GM12878 (cell line): Measurements from ENCODE around the gene BTBD19. TPM values are rescaled to one million over a fixed set of nuclear protein-coding genes. Genes with fewer than 3 reads are reported as not detected.

Experiments
- BHLHE40 ChIP-seq, 2 experiments: fragments of 450-650 bp in 1 of 2; IDR thresholded peaks; 2 replicates each; pipeline ENCODE4 v1.6.1; 2011 to 2017; ENCODE audit warnings: low read depth in 2 of 2, borderline replicate concordance in 1 of 2, improper control_type of control experiment in 1 of 2, low read length in 1 of 2, mild to moderate bottlenecking in 1 of 2
- BMI1 ChIP-seq: fragments of 450-650 bp; IDR thresholded peaks from 2 replicates; pipeline ENCODE4 v1.6.1; 2016; ENCODE audit warnings: mild to moderate bottlenecking, moderate library complexity, borderline replicate concordance
- CEBPB ChIP-seq, 2 experiments: fragments of 150-350 bp in 1 of 2; IDR thresholded peaks; 2 replicates each; pipeline ENCODE4 v1.6.1; 2012 to 2014; ENCODE audit warnings: low read depth in 2 of 2, low read length in 2 of 2, borderline replicate concordance in 1 of 2, inconsistent platforms in 1 of 2
- CHD1 ChIP-seq: IDR thresholded peaks from 2 replicates; pipeline ENCODE4 v1.6.1; 2012; ENCODE audit warnings: low read depth, low read length, improper control_type of control experiment
- DPF2 ChIP-seq: fragments of 450-650 bp; IDR thresholded peaks from 2 replicates; pipeline ENCODE4 v1.6.1; 2017; ENCODE audit warnings: mild to moderate bottlenecking
- HDGF ChIP-seq: fragments of 450-650 bp; IDR thresholded peaks from 2 replicates; pipeline ENCODE4 v1.6.1; 2016; ENCODE audit warnings: antibody characterized with exemption
- MEF2A ChIP-seq: IDR thresholded peaks from 2 replicates; pipeline ENCODE4 v1.6.1; 2011; ENCODE audit warnings: low read depth, mild to moderate bottlenecking, low read length, moderate library complexity; ENCODE audit not compliant: insufficient read depth
- MXI1 ChIP-seq: fragments of 150-350 bp; IDR thresholded peaks from 2 replicates; pipeline ENCODE4 v1.6.1; 2011; ENCODE audit warnings: low read depth, mild to moderate bottlenecking, inconsistent platforms, low read length, improper control_type of control experiment
- NFIC ChIP-seq: IDR thresholded peaks from 2 replicates; pipeline ENCODE4 v1.6.1; 2012; ENCODE audit warnings: low read depth, mild to moderate bottlenecking, inconsistent platforms, low read length, moderate library complexity
- NR2F1 ChIP-seq: fragments of 450-650 bp; conservative IDR thresholded peaks from 2 replicates; pipeline ENCODE4 v1.6.1; 2017; ENCODE audit warnings: mild to moderate bottlenecking
- PML ChIP-seq: IDR thresholded peaks from 2 replicates; pipeline ENCODE4 v1.6.1; 2012; ENCODE audit warnings: low read length, inconsistent platforms
- POLR2AphosphoS5 ChIP-seq: IDR thresholded peaks from 2 replicates; pipeline ENCODE4 v1.6.1; 2011; ENCODE audit warnings: mild to moderate bottlenecking, low read length, inconsistent platforms
- RB1 ChIP-seq: fragments of 450-650 bp; formaldehyde crosslinking; IDR thresholded peaks from 2 replicates; pipeline ENCODE4 v1.6.1; 2017; ENCODE audit warnings: mild to moderate bottlenecking, borderline replicate concordance
- RELA ChIP-seq: fragments of 450-650 bp; IDR thresholded peaks from 2 replicates; pipeline ENCODE4 v1.8.0; 2014; ENCODE audit warnings: borderline replicate concordance; ENCODE audit not compliant: partially characterized antibody
- RFX5 ChIP-seq: IDR thresholded peaks from 2 replicates; pipeline ENCODE4 v1.6.1; 2011; ENCODE audit warnings: low read depth, low read length, improper control_type of control experiment
- SIN3A ChIP-seq: IDR thresholded peaks from 2 replicates; pipeline ENCODE4 v1.6.1; 2012; ENCODE audit warnings: low read depth, low read length, improper control_type of control experiment
- SMAD1 ChIP-seq: fragments of 450-650 bp; IDR thresholded peaks from 2 replicates; pipeline ENCODE4 v1.6.1; 2018; ENCODE audit warnings: mild to moderate bottlenecking, low read depth; ENCODE audit not compliant: partially characterized antibody
- SMARCA5 ChIP-seq: fragments of 450-650 bp; IDR thresholded peaks from 2 replicates; pipeline ENCODE4 v1.6.1; 2017; ENCODE audit warnings: mild to moderate bottlenecking
- SMC3 ChIP-seq: IDR thresholded peaks from 2 replicates; pipeline ENCODE4 v1.6.1; 2011; ENCODE audit warnings: low read length, improper control_type of control experiment, borderline replicate concordance
- SRF ChIP-seq, 2 experiments: IDR thresholded peaks; 2 replicates each; pipeline ENCODE4 v1.6.1; 2011; ENCODE audit warnings: low read depth in 2 of 2, low read length in 2 of 2, mild to moderate bottlenecking in 1 of 2, moderate library complexity in 1 of 2
- SUPT20H ChIP-seq: IDR thresholded peaks from 2 replicates; pipeline ENCODE4 v1.6.1; 2011; ENCODE audit warnings: low read depth, mild to moderate bottlenecking, low read length, moderate library complexity, borderline replicate concordance; ENCODE audit not compliant: control insufficient read depth
- TAF1 ChIP-seq: IDR thresholded peaks from 2 replicates; pipeline ENCODE4 v1.6.1; 2011; ENCODE audit warnings: mild to moderate bottlenecking, low read depth, low read length, borderline replicate concordance
- TCF12 ChIP-seq: IDR thresholded peaks from 2 replicates; pipeline ENCODE4 v1.6.1; 2011; ENCODE audit warnings: low read depth, mild to moderate bottlenecking, low read length
- YY1 ChIP-seq: IDR thresholded peaks from 2 replicates; pipeline ENCODE4 v1.6.1; 2011; ENCODE audit warnings: low read depth, mild to moderate bottlenecking, low read length
- ZNF274 ChIP-seq: IDR thresholded peaks from one replicate; pipeline ENCODE4 v1.8.0; 2011; ENCODE audit not compliant: insufficient read length, insufficient read depth
- polyA plus RNA-seq, 11 experiments: library from polyadenylated mRNA; depleted of rRNA in 4 of 11; unstranded in 6 of 11; stranded (reverse) in 5 of 11; fragments of >200 nt; fragmentation: Nextera tagmentation in 4 of 11; fragmentation: Illumina TruSeq in 1 of 11; extraction: Ambion mirVana in 4 of 11; extraction: Trizol in 1 of 11; gene quantifications; 1 replicate in 1 of 11; 2 replicates in 10 of 11; pipeline versions ENCODE4 v1.2.1 to v1.2.3, GENCODE V29; 2011 to 2016; ENCODE audit warnings: inconsistent platforms in 2 of 11, missing spikeins in 2 of 11, low read depth in 1 of 11
- total RNA-seq, 4 experiments: library from RNA; depleted of rRNA in 3 of 4; stranded (reverse); fragments of >200 nt in 3 of 4; fragmentation: Illumina TruSeq in 1 of 4; extraction: Trizol in 1 of 4; gene quantifications; 2 replicates each; pipeline versions ENCODE4 v1.2.1 to v1.2.3, GENCODE V29; 2013 to 2021
- TF ChIP-seq, protein P1 (sequence below): IDR thresholded peaks from 2 replicates; pipeline ENCODE4 v1.6.1; 2011; ENCODE audit warnings: borderline replicate concordance, low read depth, mild to moderate bottlenecking, moderate library complexity, low read length; ENCODE audit not compliant: insufficient read depth, poor library complexity, severe bottlenecking
- TF ChIP-seq, protein P2 (sequence below): fragments of 450-650 bp; IDR thresholded peaks from 2 replicates; pipeline ENCODE4 v1.6.1; 2018; ENCODE audit warnings: borderline replicate concordance, mild to moderate bottlenecking; ENCODE audit not compliant: partially characterized antibody

BTBD19 gene
- total and polyA plus RNA-seq, 10 of the 15 experiments (the other 5 are each of a cell fraction or from before 2014, with no cell fraction given), result 0.13 to 2.7 (median 0.42) TPM

DNA sequence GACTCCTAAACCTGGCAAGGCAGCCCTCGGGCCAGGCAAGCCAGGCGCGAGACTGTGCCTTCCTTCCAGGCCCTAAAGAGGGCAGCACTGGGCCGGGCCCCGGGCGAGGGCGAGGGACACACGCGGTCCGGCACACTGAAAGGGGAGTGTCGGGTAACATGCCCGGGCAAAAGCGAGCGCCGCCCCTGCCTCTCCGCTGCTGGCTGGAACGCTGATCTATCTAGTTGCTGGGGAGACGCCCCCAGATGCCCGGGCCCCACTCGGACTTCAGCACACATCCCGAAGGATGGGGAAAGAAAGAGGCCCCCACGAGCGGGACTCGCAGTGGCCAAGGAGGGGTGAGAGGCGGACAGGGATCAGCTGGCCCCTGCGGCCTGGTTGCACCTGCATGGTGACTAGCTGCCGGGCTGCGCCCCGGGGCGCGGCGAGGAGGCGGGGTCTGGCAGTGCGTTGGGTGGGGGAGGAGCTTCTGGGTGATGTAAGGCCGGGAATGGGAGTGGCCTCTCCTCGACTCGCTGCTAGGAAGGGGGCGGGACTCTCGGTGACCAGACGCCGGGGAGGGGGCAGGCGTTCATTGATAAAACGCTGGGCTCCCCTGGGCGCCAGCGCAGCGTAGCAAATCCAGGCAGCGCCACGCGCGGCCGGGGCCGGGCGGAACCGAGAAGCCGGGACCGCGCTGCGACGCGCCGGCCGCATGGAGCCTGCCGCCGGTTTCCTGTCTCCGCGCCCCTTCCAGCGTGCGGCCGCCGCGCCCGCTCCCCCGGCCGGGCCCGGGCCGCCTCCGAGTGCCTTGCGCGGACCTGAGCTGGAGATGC is 8.3 kb upstream of the BTBD19 start, which contains the start of gene PLK3 (continued):
- TF ChIP-seq PML (no peak), SRF (IDR thresholded peaks at IDR 0.05; ENCODE audit: low read depth in 2 of 2, low read length in 2 of 2) (peak in 1 of 2 experiments; percentile 24; a peak in 1 of 4 replicates), HDGF (peak; percentile 97), RELA (no peak), CHD1 (no peak), TAF1 (peak; percentile 63; the same call in 1 of the 2 replicates), SMC3 (peak; percentile 60; the same call in 1 of the 2 replicates), YY1 (peak; percentile 55), SMAD1 (peak; percentile 63), RB1 (peak; percentile 86; the same call in 1 of the 2 replicates), SUPT20H (no peak), BMI1 (no peak), NFIC (no peak), SMARCA5 (peak; percentile 95), MXI1 (peak; percentile 89), SIN3A (peak; percentile 79; the same call in 1 of the 2 replicates), BHLHE40 (IDR thresholded peaks at IDR 0.05; ENCODE audit: borderline replicate concordance in 1 of 2, low read depth in 2 of 2, low read length in 1 of 2) (peak in 1 of 2 experiments; percentile 74; a peak in 3 of 4 replicates), TCF12 (peak; percentile 70; the same call in 1 of the 2 replicates), MEF2A (no peak), ZNF274 (no peak), NR2F1 (peak; percentile 69), CEBPB (IDR thresholded peaks at IDR 0.05; ENCODE audit: borderline replicate concordance in 1 of 2, low read depth in 2 of 2, low read length in 2 of 2) (no peak), POLR2AphosphoS5 (peak; percentile 88), RFX5 (peak; percentile 77; the same call in 1 of the 2 replicates), DPF2 (peak; percentile 79)
- TF ChIP-seq, protein P1, sequence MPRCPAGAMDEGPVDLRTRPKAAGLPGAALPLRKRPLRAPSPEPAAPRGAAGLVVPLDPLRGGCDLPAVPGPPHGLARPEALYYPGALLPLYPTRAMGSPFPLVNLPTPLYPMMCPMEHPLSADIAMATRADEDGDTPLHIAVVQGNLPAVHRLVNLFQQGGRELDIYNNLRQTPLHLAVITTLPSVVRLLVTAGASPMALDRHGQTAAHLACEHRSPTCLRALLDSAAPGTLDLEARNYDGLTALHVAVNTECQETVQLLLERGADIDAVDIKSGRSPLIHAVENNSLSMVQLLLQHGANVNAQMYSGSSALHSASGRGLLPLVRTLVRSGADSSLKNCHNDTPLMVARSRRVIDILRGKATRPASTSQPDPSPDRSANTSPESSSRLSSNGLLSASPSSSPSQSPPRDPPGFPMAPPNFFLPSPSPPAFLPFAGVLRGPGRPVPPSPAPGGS, result peak; percentile 44
- TF ChIP-seq, protein P2, sequence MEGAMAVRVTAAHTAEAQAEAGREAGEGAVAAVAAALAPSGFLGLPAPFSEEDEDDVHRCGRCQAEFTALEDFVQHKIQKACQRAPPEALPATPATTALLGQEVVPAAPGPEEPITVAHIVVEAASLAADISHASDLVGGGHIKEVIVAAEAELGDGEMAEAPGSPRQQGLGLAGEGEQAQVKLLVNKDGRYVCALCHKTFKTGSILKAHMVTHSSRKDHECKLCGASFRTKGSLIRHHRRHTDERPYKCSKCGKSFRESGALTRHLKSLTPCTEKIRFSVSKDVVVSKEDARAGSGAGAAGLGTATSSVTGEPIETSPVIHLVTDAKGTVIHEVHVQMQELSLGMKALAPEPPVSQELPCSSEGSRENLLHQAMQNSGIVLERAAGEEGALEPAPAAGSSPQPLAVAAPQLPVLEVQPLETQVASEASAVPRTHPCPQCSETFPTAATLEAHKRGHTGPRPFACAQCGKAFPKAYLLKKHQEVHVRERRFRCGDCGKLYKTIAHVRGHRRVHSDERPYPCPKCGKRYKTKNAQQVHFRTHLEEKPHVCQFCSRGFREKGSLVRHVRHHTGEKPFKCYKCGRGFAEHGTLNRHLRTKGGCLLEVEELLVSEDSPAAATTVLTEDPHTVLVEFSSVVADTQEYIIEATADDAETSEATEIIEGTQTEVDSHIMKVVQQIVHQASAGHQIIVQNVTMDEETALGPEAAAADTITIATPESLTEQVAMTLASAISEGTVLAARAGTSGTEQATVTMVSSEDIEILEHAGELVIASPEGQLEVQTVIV, result no peak
